GM12801 (cell line): ENCODE results near the gene SIVA1.

Experiments used
- CTCF ChIP-seq: IDR thresholded peaks from one replicate; pipeline ENCODE4 v1.5.1; 2011; ENCODE audit warnings: control low read depth; ENCODE audit not compliant: insufficient read length; ENCODE audit errors: extremely low read depth

SIVA1 gene

GRCh38 chr14:104774453-104775072 is 21.6 kb downstream of the SIVA1 start:
- no peak for TF ChIP-seq CTCF

GRCh38 chr14:104775073-104775489 is 22.1 kb downstream of the SIVA1 start:
- no peak for TF ChIP-seq CTCF

- TF ChIP-seq CTCF, result no peak
These were observed 23.5 kb downstream of the SIVA1 start for GRCh38 chr14:104776481-104776880.

GRCh38 chr14:104776961-104777807 is 24.2 kb downstream of the SIVA1 start:
- TF ChIP-seq CTCF, result no peak

- no peak for TF ChIP-seq CTCF
These were observed 24.9 kb downstream of the SIVA1 start for GRCh38 chr14:104777808-104778249.

- TF ChIP-seq CTCF, result no peak
These were observed 25.9 kb downstream of the SIVA1 start for GRCh38 chr14:104778694-104779331.

- no peak for TF ChIP-seq CTCF
These were observed 27.0 kb downstream of the SIVA1 start for GRCh38 chr14:104779776-104780512.
